DOHH2 (cell line): ENCODE data around the gene ATP8B4.

Experiments
- H3F3A ChIP-seq: fragments of 200-600 bp; sonication (generic), shearing (Covaris generic); 2 replicates; pipeline ENCODE4 v1.6.0; 2016; ENCODE audit warnings: antibody characterized with exemption, mild to moderate bottlenecking; ENCODE audit not compliant: control insufficient read depth, insufficient read depth
- H3K27ac ChIP-seq: fragments of 200-600 bp; sonication (generic); 2 replicates; pipeline ENCODE4 v1.5.1; 2014; ENCODE audit warnings: low read depth, mild to moderate bottlenecking, low read length, moderate library complexity
- H3K27me3 ChIP-seq: fragments of 200-600 bp; sonication (generic); 2 replicates; pipeline ENCODE4 v1.6.1; 2014; ENCODE audit warnings: mild to moderate bottlenecking, low read length, mixed read lengths; ENCODE audit not compliant: control insufficient read depth
- H3K36me3 ChIP-seq: fragments of 200-600 bp; sonication (generic); 2 replicates; pipeline ENCODE4 v1.6.1; 2014; ENCODE audit warnings: mild to moderate bottlenecking, low read length, moderate library complexity, mixed read lengths; ENCODE audit not compliant: control insufficient read depth
- H3K4me1 ChIP-seq: fragments of 200-600 bp; sonication (generic); 2 replicates; pipeline ENCODE4 v1.6.1; 2014; ENCODE audit warnings: mild to moderate bottlenecking, low read length, mixed read lengths; ENCODE audit not compliant: control insufficient read depth
- H3K4me2 ChIP-seq: fragments of 200-600 bp; sonication (generic); 2 replicates; pipeline ENCODE4 v1.6.0; 2014; ENCODE audit warnings: mild to moderate bottlenecking, low read length, moderate library complexity
- H3K4me3 ChIP-seq: fragments of 200-600 bp; sonication (generic); 2 replicates; pipeline ENCODE4 v1.5.1; 2014; ENCODE audit warnings: mild to moderate bottlenecking, low read length, mixed read lengths
- H3K79me2 ChIP-seq: fragments of 200-600 bp; sonication (generic); 2 replicates; pipeline ENCODE4 v1.6.1; 2014; ENCODE audit warnings: mild to moderate bottlenecking, low read length, mixed read lengths; ENCODE audit not compliant: control insufficient read depth
- H3K9me2 ChIP-seq: fragments of 200-600 bp; sonication (generic); replicated peaks from 2 replicates; pipeline ENCODE4 v1.6.1; 2014; ENCODE audit warnings: mild to moderate bottlenecking, low read length, mixed read lengths; ENCODE audit not compliant: control insufficient read depth
- H3K9me3 ChIP-seq: fragments of 200-600 bp; sonication (generic); 2 replicates; pipeline ENCODE4 v1.6.1; 2014; ENCODE audit warnings: antibody characterized with exemption, low read length, mixed read lengths; ENCODE audit not compliant: control insufficient read depth, insufficient read depth
- H4K20me1 ChIP-seq: fragments of 200-600 bp; sonication (generic); 2 replicates; pipeline ENCODE4 v1.6.0; 2014; ENCODE audit warnings: low read depth, mild to moderate bottlenecking, antibody characterized with exemption, low read length, moderate library complexity; ENCODE audit not compliant: control insufficient read depth, insufficient read depth
- CTCF ChIP-seq: fragments of 200-600 bp; sonication (generic); IDR thresholded peaks from one replicate; pipeline ENCODE4 v1.5.1; 2014; ENCODE audit warnings: antibody characterized with exemption, mild to moderate bottlenecking, low read depth, low read length; ENCODE audit not compliant: poor library complexity, severe bottlenecking
- EZH2phosphoT487 ChIP-seq: fragments of 200-600 bp; sonication (generic); IDR thresholded peaks from 2 replicates; pipeline ENCODE4 v1.6.1; 2017; ENCODE audit warnings: borderline replicate concordance, mild to moderate bottlenecking, antibody characterized with exemption, low read length, moderate library complexity, mixed read lengths

Gene ATP8B4

GRCh38 chr15:49888734-49889133 lies 230.3 kb downstream of the ATP8B4 start:
- H4K20me1 ChIP-seq = no peaks in the 10 kb centered on the region
- H3K4me2 ChIP-seq = no peak overlapping the region
- H3K27ac ChIP-seq = no peak overlapping the region
- H3K79me2 ChIP-seq = no peaks in the 10 kb centered on the region
- no peaks in the 10 kb centered on the region for H3K9me3 ChIP-seq
- no peaks in the 10 kb centered on the region for H3F3A ChIP-seq
- H3K4me1 ChIP-seq = no peaks in the 10 kb centered on the region
- no peak overlapping the region for H3K4me3 ChIP-seq
- TF ChIP-seq CTCF (no peak), EZH2phosphoT487 (no peak)
- H3K27me3 ChIP-seq = no peaks in the 10 kb centered on the region
- no peaks in the 10 kb centered on the region for H3K9me2 ChIP-seq
- no peaks in the 10 kb centered on the region for H3K36me3 ChIP-seq

GRCh38 chr15:49888323-49888693 lies 230.7 kb downstream of the ATP8B4 start:
- Histone ChIP-seq H3K4me1 (no peaks in the 10 kb centered on the region), H3K79me2 (no peaks in the 10 kb centered on the region), H3K4me3 (no peak overlapping the region), H3F3A (no peaks in the 10 kb centered on the region), H4K20me1 (no peaks in the 10 kb centered on the region), H3K27me3 (no peaks in the 10 kb centered on the region), H3K27ac (no peak overlapping the region), H3K36me3 (no peaks in the 10 kb centered on the region), H3K4me2 (no peak overlapping the region), H3K9me2 (no peaks in the 10 kb centered on the region), H3K9me3 (no peaks in the 10 kb centered on the region)
- no peak for TF ChIP-seq CTCF
- TF ChIP-seq EZH2phosphoT487 = no peak

- Histone ChIP-seq H3K27me3 (no peaks in the 10 kb centered on the region), H3K9me3 (no peaks in the 10 kb centered on the region), H3F3A (no peaks in the 10 kb centered on the region), H3K9me2 (no peaks in the 10 kb centered on the region), H3K27ac (no peak overlapping the region), H3K4me3 (no peak overlapping the region), H4K20me1 (no peaks in the 10 kb centered on the region), H3K36me3 (no peaks in the 10 kb centered on the region), H3K4me2 (no peak overlapping the region), H3K79me2 (no peaks in the 10 kb centered on the region), H3K4me1 (no peaks in the 10 kb centered on the region)
- TF ChIP-seq CTCF (no peak), EZH2phosphoT487 (no peak)
Measured at GRCh38 chr15:49887659-49888322, 231.2 kb downstream of the ATP8B4 start.
